ENCODE results near the gene EDN2. TPM values are rescaled to one million over a fixed set of nuclear protein-coding genes. Genes with fewer than 3 reads are reported as not detected.

EDN2 gene
- total RNA-seq, 3 donors from 2014 or later (not counting 1 experiment from before 2014, with no cell fraction given), result 0.29 to 0.93 (median 0.64) TPM

DNA sequence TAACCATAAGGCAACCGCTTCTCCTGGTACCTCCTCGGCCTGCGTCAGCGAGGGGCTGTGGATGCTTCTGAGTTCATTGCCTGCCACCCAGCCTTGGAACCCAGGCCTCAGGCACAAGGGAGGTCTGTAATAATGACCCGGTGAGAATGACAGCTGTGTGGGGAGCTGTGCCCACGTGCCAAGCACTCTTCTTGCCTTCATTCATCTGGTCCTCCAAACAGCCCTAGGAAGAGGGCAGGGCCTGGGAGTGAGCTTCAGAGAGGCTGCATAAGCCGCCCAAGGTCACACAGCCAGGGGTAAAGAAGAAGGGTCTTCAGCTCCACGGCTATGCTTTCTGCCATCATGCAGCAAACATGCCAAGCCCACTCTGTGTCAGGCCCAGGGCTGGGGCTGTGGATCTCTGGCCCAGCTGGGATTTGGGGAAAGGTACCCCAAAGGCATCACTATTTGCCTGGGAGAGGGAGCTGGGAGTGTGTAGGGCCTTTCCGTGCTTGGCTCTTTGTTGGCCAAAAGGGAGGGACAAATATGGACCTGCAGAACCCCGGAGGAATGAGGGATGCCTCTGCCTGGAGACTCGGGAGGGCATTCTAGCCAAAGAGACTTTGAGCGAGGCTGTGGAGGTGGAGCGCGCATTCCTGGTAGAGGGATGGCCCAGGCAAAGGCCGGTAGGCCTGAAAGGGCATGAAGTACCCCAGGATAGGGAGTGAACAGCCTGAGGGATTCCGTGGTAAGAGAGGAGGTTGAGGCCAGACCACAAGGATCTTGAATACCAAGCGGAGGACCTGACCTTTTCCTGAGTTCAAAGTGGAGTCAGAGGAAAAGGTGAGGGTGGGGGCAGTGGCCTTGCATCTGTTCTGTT is 10.1 kb upstream of the EDN2 start:
- Histone ChIP-seq H3K9me3 (ENCODE audit: control insufficient read depth, insufficient read depth, low read length) (no peaks in the 10 kb centered on the region), H3K27ac (ENCODE audit: low read length) (no peak overlapping the region), H3K4me1 (ENCODE audit: control insufficient read depth, insufficient read depth, low read length) (peaks cover 10% of the 10 kb centered on the region), H3K36me3 (ENCODE audit: control insufficient read depth, insufficient read depth, low read length) (no peaks in the 10 kb centered on the region), H3K27me3 (ENCODE audit: control insufficient read depth, insufficient read depth, low read length) (peaks cover 3% of the 10 kb centered on the region), H3K4me3 (ENCODE audit: low read length) (no peak overlapping the region)
- TF ChIP-seq, protein P1, sequence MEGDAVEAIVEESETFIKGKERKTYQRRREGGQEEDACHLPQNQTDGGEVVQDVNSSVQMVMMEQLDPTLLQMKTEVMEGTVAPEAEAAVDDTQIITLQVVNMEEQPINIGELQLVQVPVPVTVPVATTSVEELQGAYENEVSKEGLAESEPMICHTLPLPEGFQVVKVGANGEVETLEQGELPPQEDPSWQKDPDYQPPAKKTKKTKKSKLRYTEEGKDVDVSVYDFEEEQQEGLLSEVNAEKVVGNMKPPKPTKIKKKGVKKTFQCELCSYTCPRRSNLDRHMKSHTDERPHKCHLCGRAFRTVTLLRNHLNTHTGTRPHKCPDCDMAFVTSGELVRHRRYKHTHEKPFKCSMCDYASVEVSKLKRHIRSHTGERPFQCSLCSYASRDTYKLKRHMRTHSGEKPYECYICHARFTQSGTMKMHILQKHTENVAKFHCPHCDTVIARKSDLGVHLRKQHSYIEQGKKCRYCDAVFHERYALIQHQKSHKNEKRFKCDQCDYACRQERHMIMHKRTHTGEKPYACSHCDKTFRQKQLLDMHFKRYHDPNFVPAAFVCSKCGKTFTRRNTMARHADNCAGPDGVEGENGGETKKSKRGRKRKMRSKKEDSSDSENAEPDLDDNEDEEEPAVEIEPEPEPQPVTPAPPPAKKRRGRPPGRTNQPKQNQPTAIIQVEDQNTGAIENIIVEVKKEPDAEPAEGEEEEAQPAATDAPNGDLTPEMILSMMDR (IDR thresholded peaks at IDR 0.05), result no peak
- Mint-ChIP-seq H3K4me1 (peaks cover 3 to 4% of the 10 kb centered on the region in 2 donors), H3K4me3 (peak overlapping the region; percentile 17), H3K27me3 (ENCODE audit: low read depth in 2 of 2) (peaks cover 23 to 24% of the 10 kb centered on the region in 2 donors), H3K27ac (no peak overlapping the region), H3K9me3 (no peaks in the 10 kb centered on the region), H3K36me3 (no peaks in the 10 kb centered on the region)
- no peak for ATAC-seq
- intact Hi-C loops (cut with micrococcal nuclease), result no loop called here
- DNase-seq, result no peak
- WGBS (ENCODE audit: insufficient coverage), result 90% methylated on average over 17 of the region's 17 CpGs

DNA sequence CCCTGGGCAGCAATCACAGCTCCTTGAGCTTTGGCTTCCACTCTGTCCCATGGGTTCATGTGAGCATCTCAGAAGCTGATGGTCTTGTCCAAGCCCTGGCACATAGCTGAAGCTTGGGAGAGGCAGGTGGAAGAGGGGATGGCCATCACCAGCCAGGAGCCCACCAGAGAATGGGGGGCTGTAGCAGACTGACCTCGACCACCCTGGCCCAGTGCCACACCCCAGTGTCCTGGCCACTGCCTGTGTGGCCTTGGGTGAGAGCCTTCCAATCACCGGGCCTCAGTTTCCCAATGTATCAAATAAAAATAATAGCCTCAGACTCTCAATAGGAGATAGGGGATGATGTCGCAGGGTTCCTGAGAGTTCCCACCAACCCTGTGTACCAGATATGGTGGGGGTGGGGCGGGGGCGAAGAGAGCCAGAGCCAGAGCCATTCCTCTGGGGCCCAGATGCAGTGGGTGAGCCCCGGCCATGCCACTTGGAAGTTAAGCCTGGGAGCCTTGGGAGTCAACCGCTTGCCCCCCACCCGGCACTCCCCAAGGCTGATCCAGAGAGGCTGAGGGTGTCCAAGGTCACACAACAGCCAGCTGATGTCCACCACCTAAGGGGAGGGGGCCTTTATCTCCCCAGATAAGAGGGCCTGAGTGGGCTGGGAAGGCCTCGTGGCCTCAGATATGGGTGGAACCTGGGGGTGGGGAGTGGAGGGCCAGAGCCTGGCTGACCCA is 9.3 kb upstream of the EDN2 start:
- no peak overlapping the region for H3K4me3 ChIP-seq (ENCODE audit: low read length)
- Mint-ChIP-seq H3K27me3 (ENCODE audit: low read depth in 2 of 2) (peaks cover 24 to 26% of the 10 kb centered on the region in 2 donors), H3K27ac (no peak overlapping the region), H3K9me3 (no peaks in the 10 kb centered on the region), H3K36me3 (no peaks in the 10 kb centered on the region), H3K4me1 (peaks cover 3 to 4% of the 10 kb centered on the region in 2 donors), H3K4me3 (no peak overlapping the region)
- no peak for DNase-seq
- WGBS (ENCODE audit: insufficient coverage), result 93% methylated on average over 8 of the region's 9 CpGs
- no peak overlapping the region for H3K27ac ChIP-seq (ENCODE audit: low read length)
- intact Hi-C loops (cut with micrococcal nuclease), result no loop called here
- H3K27me3 ChIP-seq (ENCODE audit: control insufficient read depth, insufficient read depth, low read length), result peaks cover 3% of the 10 kb centered on the region
- TF ChIP-seq, protein P1 (IDR thresholded peaks at IDR 0.05), result no peak
- no peaks in the 10 kb centered on the region for H3K36me3 ChIP-seq (ENCODE audit: control insufficient read depth, insufficient read depth, low read length)
- no peak for ATAC-seq
- H3K4me1 ChIP-seq (ENCODE audit: control insufficient read depth, insufficient read depth, low read length), result peaks cover 10% of the 10 kb centered on the region
- H3K9me3 ChIP-seq (ENCODE audit: control insufficient read depth, insufficient read depth, low read length), result no peaks in the 10 kb centered on the region

DNA sequence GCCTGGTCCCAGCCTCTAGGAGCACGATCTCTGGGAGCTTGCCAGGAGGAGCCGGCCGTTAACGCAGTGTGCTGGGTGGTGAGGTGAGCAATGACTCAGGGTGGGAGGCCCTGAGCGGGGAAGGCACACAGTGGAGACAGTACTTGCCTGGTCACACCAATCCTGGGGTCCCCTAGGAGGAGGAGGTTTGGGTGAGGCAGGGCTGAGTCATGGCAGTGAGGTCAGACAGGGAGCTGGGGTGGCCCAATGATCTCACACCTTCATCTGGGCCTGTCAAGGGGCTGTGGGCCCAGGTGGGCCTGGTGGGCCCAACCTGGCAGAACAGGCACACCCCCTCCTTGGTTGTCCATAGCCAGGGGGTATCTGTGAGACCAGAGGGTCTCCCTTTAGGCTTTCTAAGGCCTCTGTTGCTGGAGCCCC is 8.6 kb upstream of the EDN2 start:
- Histone ChIP-seq H3K27ac (ENCODE audit: low read length) (no peak overlapping the region), H3K4me1 (ENCODE audit: control insufficient read depth, insufficient read depth, low read length) (peaks cover 10% of the 10 kb centered on the region), H3K9me3 (ENCODE audit: control insufficient read depth, insufficient read depth, low read length) (no peaks in the 10 kb centered on the region), H3K4me3 (ENCODE audit: low read length) (no peak overlapping the region), H3K27me3 (ENCODE audit: control insufficient read depth, insufficient read depth, low read length) (peaks cover 3% of the 10 kb centered on the region), H3K36me3 (ENCODE audit: control insufficient read depth, insufficient read depth, low read length) (no peaks in the 10 kb centered on the region)
- H3K27ac Mint-ChIP-seq, result no peak overlapping the region
- 90% methylated on average over 5 of the region's 5 CpGs for WGBS (ENCODE audit: insufficient coverage)
- ATAC-seq (no peak), DNase-seq (no peak)
- intact Hi-C loops (cut with micrococcal nuclease), result no loop called here
- no peaks in the 10 kb centered on the region for H3K9me3 Mint-ChIP-seq
- TF ChIP-seq, protein P1 (IDR thresholded peaks at IDR 0.05), result no peak
- no peak overlapping the region for H3K4me3 Mint-ChIP-seq
- peaks cover 24% of the 10 kb centered on the region in 2 donors for H3K27me3 Mint-ChIP-seq (ENCODE audit: low read depth in 2 of 2)
- no peaks in the 10 kb centered on the region for H3K36me3 Mint-ChIP-seq
- peaks cover 3 to 4% of the 10 kb centered on the region in 2 donors for H3K4me1 Mint-ChIP-seq
